Neuronal stem cell (in vitro differentiated cells): ENCODE measurements around the gene ZXDC.

Experiments used
- DNase-seq: peaks from one replicate; pipeline ENCODE4 v3.0.0-alpha.2; 2013; ENCODE audit warnings: low spot score
- H2AFZ ChIP-seq: one replicate; pipeline ENCODE4 v1.6.1; 2013; ENCODE audit warnings: mild to moderate bottlenecking, low read length, inconsistent platforms
- H2AK5ac ChIP-seq: 2 replicates; pipeline ENCODE4 v1.6.1; 2013; ENCODE audit warnings: low read depth, mild to moderate bottlenecking, inconsistent platforms, low read length, moderate library complexity, mixed read lengths
- H2BK120ac ChIP-seq: 2 replicates; pipeline ENCODE4 v1.6.1; 2013; ENCODE audit warnings: low read depth, mild to moderate bottlenecking, inconsistent platforms, low read length, moderate library complexity, mixed read lengths
- H2BK12ac ChIP-seq: one replicate; pipeline ENCODE4 v1.6.1; 2013; ENCODE audit warnings: low read length, inconsistent platforms
- H2BK15ac ChIP-seq: 2 replicates; pipeline ENCODE4 v1.6.1; 2013; ENCODE audit warnings: mild to moderate bottlenecking, low read length, inconsistent platforms, mixed read lengths
- H2BK5ac ChIP-seq: one replicate; pipeline ENCODE4 v1.6.1; 2013; ENCODE audit warnings: inconsistent platforms, mild to moderate bottlenecking, low read length, moderate library complexity
- H3K14ac ChIP-seq: one replicate; pipeline ENCODE4 v1.6.1; 2013; ENCODE audit warnings: low read length, inconsistent platforms
- H3K18ac ChIP-seq: 2 replicates; pipeline ENCODE4 v1.6.1; 2013; ENCODE audit warnings: low read length, inconsistent platforms
- H3K23ac ChIP-seq: 2 replicates; pipeline ENCODE4 v1.6.1; 2013; ENCODE audit warnings: low read depth, mild to moderate bottlenecking, mixed read lengths, low read length, inconsistent platforms; ENCODE audit not compliant: poor library complexity
- H3K27ac ChIP-seq: replicated peaks from 3 replicates; pipeline ENCODE4 v1.5.1; 2013; ENCODE audit warnings: low read length, inconsistent platforms
- H3K27me3 ChIP-seq, 3 experiments: 2 replicates each; pipeline ENCODE4 v1.6.1; 2013; ENCODE audit warnings: low read length in 3 of 3, mild to moderate bottlenecking in 2 of 3, inconsistent platforms in 1 of 3, low read depth in 1 of 3, mixed read lengths in 1 of 3, moderate library complexity in 1 of 3; ENCODE audit not compliant: control insufficient read depth in 3 of 3, insufficient read depth in 3 of 3
- H3K36me3 ChIP-seq, 2 donors: replicated peaks in 1 of 2; 2 replicates each; pipeline ENCODE4 v1.6.1; 2013; ENCODE audit warnings: low read length in 2 of 2; ENCODE audit not compliant: control insufficient read depth in 2 of 2, insufficient read depth in 2 of 2
- H3K4ac ChIP-seq: 2 replicates; pipeline ENCODE4 v1.6.1; 2013; ENCODE audit warnings: inconsistent platforms, mild to moderate bottlenecking, low read length, moderate library complexity
- H3K4me1 ChIP-seq, 2 donors: 1 replicate in 1 of 2; 2 replicates in 1 of 2; pipeline ENCODE4 v1.6.1; 2013; ENCODE audit warnings: low read length in 2 of 2, low read depth in 1 of 2; ENCODE audit not compliant: control insufficient read depth in 2 of 2, insufficient read depth in 1 of 2
- H3K4me2 ChIP-seq: one replicate; pipeline ENCODE4 v1.6.1; 2013; ENCODE audit warnings: mild to moderate bottlenecking, low read length, inconsistent platforms; ENCODE audit not compliant: insufficient read depth, poor library complexity, severe bottlenecking
- H3K4me3 ChIP-seq, 2 donors: 2 replicates each; pipeline ENCODE4 v1.5.1; 2013; ENCODE audit warnings: low read length in 2 of 2, mild to moderate bottlenecking in 2 of 2, inconsistent platforms in 1 of 2, moderate library complexity in 1 of 2
- H3K79me1 ChIP-seq: one replicate; pipeline ENCODE4 v1.6.1; 2013; ENCODE audit warnings: low read depth, mild to moderate bottlenecking, inconsistent platforms, low read length, moderate library complexity
- H3K9ac ChIP-seq: one replicate; pipeline ENCODE4 v1.6.1; 2013; ENCODE audit warnings: mild to moderate bottlenecking, low read depth, low read length, inconsistent platforms; ENCODE audit not compliant: poor library complexity
- H3K9me3 ChIP-seq, 2 donors: replicated peaks in 1 of 2; 2 replicates each; pipeline versions ENCODE3 to v1.6.1; 2013; ENCODE audit warnings: low read length in 2 of 2, mild to moderate bottlenecking in 2 of 2, inconsistent platforms in 1 of 2, low read depth in 1 of 2, mixed read lengths in 1 of 2, moderate library complexity in 1 of 2; ENCODE audit not compliant: control insufficient read depth in 2 of 2, insufficient read depth in 1 of 2
- H4K8ac ChIP-seq: one replicate; pipeline ENCODE4 v1.6.1; 2013; ENCODE audit warnings: low read depth, mild to moderate bottlenecking, inconsistent platforms, low read length, moderate library complexity
- H4K91ac ChIP-seq: one replicate; pipeline ENCODE4 v1.6.1; 2013; ENCODE audit warnings: low read length, low read depth, mild to moderate bottlenecking, inconsistent platforms; ENCODE audit not compliant: poor library complexity
- WGBS, 2 donors: extraction: QIAGEN DNeasy Blood & Tissue Kit; methylation state at CpG; one replicate each; pipeline ENCODE4 v1.1.7; 2013; ENCODE audit warnings: missing lambda C conversion rate in 2 of 2, mixed read lengths in 1 of 2; ENCODE audit not compliant: insufficient read length in 2 of 2, insufficient replicate concordance in 1 of 2; ENCODE audit errors: extremely low coverage in 2 of 2; 5-methylcytosine and 5-hydroxymethylcytosine counted together

Gene ZXDC

GRCh38 chr3:126424039-126424717, 51.5 kb downstream of the ZXDC start:
- H2BK12ac ChIP-seq: peak overlapping the region; percentile 90
- H3K36me3 ChIP-seq: no peaks in the 10 kb centered on the region
- H3K18ac ChIP-seq: no peak overlapping the region
- H4K8ac ChIP-seq: no peak overlapping the region
- no peak overlapping the region for H2AFZ ChIP-seq
- H3K9me3 ChIP-seq: peaks cover 4 to 8% of the 10 kb centered on the region in 2 donors
- no peaks in the 10 kb centered on the region for H3K79me1 ChIP-seq
- H3K23ac ChIP-seq: peak overlapping the region; percentile 86
- H4K91ac ChIP-seq: peak overlapping the region; percentile 65
- H3K14ac ChIP-seq: no peak overlapping the region
- no peak overlapping the region for H2AK5ac ChIP-seq
- H3K4ac ChIP-seq: no peak overlapping the region
- WGBS, 2 donors: no CpG with 5 or more reads among the region's 10 CpGs
- no peak overlapping the region for H2BK120ac ChIP-seq
- H3K9ac ChIP-seq: no peak overlapping the region
- peak overlapping the region; percentile 62 for H2BK5ac ChIP-seq
- no peaks in the 10 kb centered on the region for H3K27me3 ChIP-seq
- H2BK15ac ChIP-seq: no peak overlapping the region
- H3K4me2 ChIP-seq: no peak overlapping the region
- no peak overlapping the region for H3K4me3 ChIP-seq
- no peaks in the 10 kb centered on the region for H3K4me1 ChIP-seq
- no peak overlapping the region for H3K27ac ChIP-seq
- DNase-seq: no peak

- peak overlapping the region; percentile 28 for H3K18ac ChIP-seq
- no CpG with 5 or more reads among the region's 26 CpGs for WGBS, 2 donors
- no peaks in the 10 kb centered on the region for H3K36me3 ChIP-seq
- H2AFZ ChIP-seq: no peak overlapping the region
- peak overlapping the region; percentile 62 for H2BK5ac ChIP-seq
- H2BK12ac ChIP-seq: no peak overlapping the region
- H2BK120ac ChIP-seq: no peak overlapping the region
- H2AK5ac ChIP-seq: peak overlapping the region; percentile 68
- peak overlapping the region; percentile 2 for H3K23ac ChIP-seq
- no peak overlapping the region for H2BK15ac ChIP-seq
- no peak for DNase-seq
- H3K4ac ChIP-seq: no peak overlapping the region
- H4K8ac ChIP-seq: no peak overlapping the region
- H3K4me3 ChIP-seq: no peak overlapping the region
- no peaks in the 10 kb centered on the region for H3K79me1 ChIP-seq
- H3K27ac ChIP-seq: no peak overlapping the region
- H4K91ac ChIP-seq: peak overlapping the region; percentile 65
- no peaks in the 10 kb centered on the region for H3K27me3 ChIP-seq
- H3K4me2 ChIP-seq: no peak overlapping the region
- no peaks in the 10 kb centered on the region for H3K4me1 ChIP-seq
- peaks cover 4 to 8% of the 10 kb centered on the region in 2 donors for H3K9me3 ChIP-seq
- H3K14ac ChIP-seq: peak overlapping the region; percentile 38
- H3K9ac ChIP-seq: no peak overlapping the region
Observed at GRCh38 chr3:126423191-126424038, 52.3 kb downstream of the ZXDC start.

- Histone ChIP-seq H3K18ac (no peak overlapping the region), H3K9me3 (peaks cover 4 to 8% of the 10 kb centered on the region in 2 donors), H4K91ac (no peak overlapping the region), H2BK15ac (no peak overlapping the region), H3K23ac (no peak overlapping the region), H3K4me1 (peaks cover 0 to 2% of the 10 kb centered on the region in 2 donors), H2BK12ac (no peak overlapping the region), H4K8ac (no peak overlapping the region), H2AFZ (no peak overlapping the region), H2BK120ac (no peak overlapping the region), H3K4ac (no peak overlapping the region), H3K27ac (no peak overlapping the region), H3K9ac (no peak overlapping the region), H3K4me2 (no peak overlapping the region), H3K27me3 (no peaks in the 10 kb centered on the region), H3K14ac (no peak overlapping the region), H3K4me3 (peak overlapping the region in 1 of 2 donors; percentile 20), H2AK5ac (peak overlapping the region; percentile 68), H2BK5ac (no peak overlapping the region), H3K36me3 (no peaks in the 10 kb centered on the region), H3K79me1 (no peaks in the 10 kb centered on the region)
- DNase-seq: no peak
- WGBS, 2 donors: no CpG with 5 or more reads among the region's 4 CpGs
Observed at GRCh38 chr3:126422571-126423091, 53.1 kb downstream of the ZXDC start.

GRCh38 chr3:126422121-126422520, 53.6 kb downstream of the ZXDC start:
- no peak overlapping the region for H2BK15ac ChIP-seq
- no peak overlapping the region for H3K18ac ChIP-seq
- H3K23ac ChIP-seq: no peak overlapping the region
- no peak overlapping the region for H2BK5ac ChIP-seq
- H3K27me3 ChIP-seq: no peaks in the 10 kb centered on the region
- H2AFZ ChIP-seq: no peak overlapping the region
- H3K9me3 ChIP-seq: peaks cover 4 to 8% of the 10 kb centered on the region in 2 donors
- H2BK120ac ChIP-seq: no peak overlapping the region
- no peaks in the 10 kb centered on the region for H3K36me3 ChIP-seq
- H3K4me1 ChIP-seq: peaks cover 0 to 6% of the 10 kb centered on the region in 2 donors
- no peak for DNase-seq
- no peaks in the 10 kb centered on the region for H3K79me1 ChIP-seq
- peak overlapping the region; percentile 47 for H3K14ac ChIP-seq
- H3K4me3 ChIP-seq: no peak overlapping the region
- no peak overlapping the region for H2BK12ac ChIP-seq
- no peak overlapping the region for H4K91ac ChIP-seq
- H2AK5ac ChIP-seq: peak overlapping the region; percentile 68
- no peak overlapping the region for H3K27ac ChIP-seq
- no CpG with 5 or more reads among the region's 8 CpGs for WGBS, 2 donors
- H4K8ac ChIP-seq: no peak overlapping the region
- no peak overlapping the region for H3K4me2 ChIP-seq
- H3K9ac ChIP-seq: no peak overlapping the region
- H3K4ac ChIP-seq: peak overlapping the region; percentile 8
